Muscle of leg (tissue), 11 donors: Measurements from ENCODE around the gene BMP7. TPM values are rescaled to one million over a fixed set of nuclear protein-coding genes. Genes with fewer than 3 reads are reported as not detected.

Experiments
- DNase-seq: peaks from one replicate; pipeline ENCODE4 v3.0.0; 2013
- H3K27ac ChIP-seq: one replicate; pipeline ENCODE4 v1.5.1; 2013; ENCODE audit warnings: mild to moderate bottlenecking, low read length, control low read depth
- H3K27me3 ChIP-seq: one replicate; pipeline ENCODE4 v1.6.1; 2013; ENCODE audit warnings: low read length; ENCODE audit not compliant: control insufficient read depth, insufficient read depth
- H3K36me3 ChIP-seq: one replicate; pipeline ENCODE4 v1.6.1; 2013; ENCODE audit warnings: low read length; ENCODE audit not compliant: control insufficient read depth, insufficient read depth
- H3K4me1 ChIP-seq: one replicate; pipeline ENCODE4 v1.6.1; 2013; ENCODE audit warnings: low read length; ENCODE audit not compliant: control insufficient read depth, insufficient read depth
- H3K4me3 ChIP-seq: one replicate; pipeline ENCODE4 v1.5.1; 2013; ENCODE audit warnings: low read length, control low read depth
- H3K9me3 ChIP-seq: replicated peaks from 2 replicates; pipeline ENCODE4 v1.6.1; 2013; ENCODE audit warnings: low read depth, low read length; ENCODE audit not compliant: control insufficient read depth
- WGBS: methylation state at CpG from one replicate; pipeline ENCODE4 v1.1.5; 2013; ENCODE audit warnings: missing lambda C conversion rate; ENCODE audit not compliant: insufficient coverage; 5-methylcytosine and 5-hydroxymethylcytosine counted together
- polyA plus RNA-seq, 8 donors: library from polyadenylated mRNA; unstranded; fragments of 120-200 nt; gene quantifications; one replicate each; pipeline versions ENCODE4 v1.2.1 to v1.2.3, GENCODE V29; 2013; ENCODE audit warnings: inconsistent platforms in 1 of 8, low replicate concordance in 1 of 8; ENCODE audit not compliant: insufficient read length in 8 of 8, insufficient read depth in 1 of 8
- total RNA-seq: library from RNA; stranded (reverse); fragments of 120-200 nt; gene quantifications from one replicate; pipeline ENCODE4 v1.2.4, GENCODE V29; 2013

The BMP7 gene
- total and polyA plus RNA-seq, 9 donors = 3.7 to 11.3 (median 5.1) TPM

DNA sequence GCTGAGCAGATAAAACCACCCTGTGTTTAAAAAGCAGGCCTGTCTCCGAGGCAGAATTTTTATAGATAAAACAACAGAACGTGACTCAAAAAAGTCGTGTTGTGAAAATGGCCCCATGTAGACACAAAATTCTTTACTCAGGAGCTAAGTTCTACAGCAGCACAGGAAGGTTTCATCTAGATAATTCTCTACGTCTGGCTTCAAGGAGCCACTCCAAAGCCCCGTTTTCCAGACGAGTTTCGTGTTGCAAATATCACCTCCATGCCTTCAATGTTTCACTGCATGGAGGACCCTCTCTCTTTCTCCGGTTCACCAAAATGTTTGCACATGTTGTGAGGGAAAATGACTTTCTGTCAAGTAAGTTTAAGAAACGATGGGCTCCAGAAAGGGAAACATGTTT lies 12.0 kb upstream of the BMP7 start:
- Histone ChIP-seq H3K36me3 (no peaks in the 10 kb centered on the region), H3K27ac (no peak overlapping the region), H3K9me3 (no peaks in the 10 kb centered on the region), H3K4me3 (no peak overlapping the region), H3K27me3 (peaks cover 46% of the 10 kb centered on the region), H3K4me1 (peaks cover 16% of the 10 kb centered on the region)
- DNase-seq = no peak
- 31% methylated on average over 4 of the region's 9 CpGs for WGBS

DNA sequence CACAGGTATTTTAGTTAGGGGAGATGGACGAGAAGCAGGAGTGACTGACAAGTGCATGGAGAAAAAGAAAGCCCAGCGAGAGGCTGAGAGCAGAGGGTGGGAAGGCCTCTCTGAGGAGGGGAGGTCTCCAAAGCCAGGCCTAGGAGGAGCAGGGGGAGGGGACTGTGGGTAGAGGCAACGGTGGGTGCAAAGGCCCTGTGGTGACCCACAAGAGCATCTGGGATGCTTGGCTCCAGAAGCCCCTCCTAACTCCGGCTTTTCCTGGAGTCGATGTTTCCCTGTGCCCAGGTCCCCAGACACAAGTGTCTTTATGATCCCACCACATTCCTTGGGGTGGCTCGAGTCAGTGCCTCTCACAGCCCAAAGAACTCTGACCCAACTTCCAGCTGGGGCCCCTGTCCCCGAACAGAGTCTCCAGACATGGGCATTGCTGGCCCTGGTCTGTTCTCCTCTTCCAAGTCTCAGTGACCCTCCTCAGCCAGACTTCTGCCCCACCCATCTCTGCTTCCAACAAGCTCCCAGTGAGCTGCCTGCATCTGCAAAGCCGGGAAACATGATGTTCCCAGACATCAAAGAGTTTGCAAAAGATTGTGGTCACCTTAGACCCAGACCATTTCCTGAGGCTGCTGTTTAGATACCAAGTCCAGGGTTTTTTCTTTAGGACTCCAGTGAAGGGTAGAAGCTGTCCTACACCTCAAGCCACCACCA lies 11.1 kb upstream of the BMP7 start:
- Histone ChIP-seq H3K9me3 (no peaks in the 10 kb centered on the region), H3K27me3 (peaks cover 47% of the 10 kb centered on the region), H3K4me3 (no peak overlapping the region), H3K36me3 (no peaks in the 10 kb centered on the region), H3K4me1 (peaks cover 7% of the 10 kb centered on the region), H3K27ac (no peak overlapping the region)
- no peak for DNase-seq
- 76% methylated on average over 8 of the region's 8 CpGs for WGBS

DNA sequence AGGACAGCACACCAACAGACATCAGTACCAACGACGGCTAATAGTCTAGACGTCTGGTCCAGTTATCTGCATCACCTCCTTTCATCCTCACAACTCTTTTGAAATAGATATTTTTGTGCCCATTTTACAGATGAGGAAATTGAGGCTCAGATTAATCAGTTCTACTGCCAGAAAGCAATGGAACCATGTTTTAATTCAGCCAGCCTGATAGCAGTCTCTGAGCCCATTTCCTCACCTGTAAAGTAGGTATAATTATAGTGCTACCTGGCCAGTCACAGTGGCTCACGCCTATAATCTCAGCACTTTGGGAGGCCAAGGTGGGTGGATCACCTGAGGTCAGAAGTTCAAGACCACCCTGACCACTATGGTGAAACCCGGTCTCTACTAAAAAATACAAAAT lies 9.8 kb upstream of the BMP7 start:
- no peak overlapping the region for H3K27ac ChIP-seq
- DNase-seq = no peak
- no CpG with 5 or more reads among the region's 5 CpGs for WGBS
- H3K9me3 ChIP-seq = no peaks in the 10 kb centered on the region
- no peak overlapping the region for H3K4me3 ChIP-seq
- H3K27me3 ChIP-seq = peaks cover 52% of the 10 kb centered on the region
- H3K4me1 ChIP-seq = no peaks in the 10 kb centered on the region
- no peaks in the 10 kb centered on the region for H3K36me3 ChIP-seq

DNA sequence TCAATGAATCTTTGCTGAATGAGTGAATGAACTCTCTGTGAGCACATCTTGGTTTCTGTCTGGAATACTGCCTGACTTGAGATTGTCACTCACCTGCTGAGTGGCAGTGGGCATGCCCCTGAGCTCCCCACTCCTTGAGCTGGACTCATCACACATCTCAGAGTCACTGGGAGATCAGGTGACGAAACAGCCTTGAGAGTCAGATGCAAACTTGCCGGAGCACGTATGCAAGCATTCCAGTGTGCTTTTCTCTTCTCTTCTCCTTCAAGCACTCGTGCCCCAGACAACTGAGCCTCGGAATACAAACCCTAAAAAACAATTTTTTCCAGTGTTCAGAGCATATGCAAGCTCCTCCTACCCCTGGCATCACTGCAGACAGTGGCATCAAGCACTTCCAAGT lies 9.4 kb upstream of the BMP7 start:
- H3K27ac ChIP-seq = no peak overlapping the region
- DNase-seq = no peak
- WGBS = 57% methylated on average over 5 of the region's 5 CpGs
- no peak overlapping the region for H3K4me3 ChIP-seq
- H3K9me3 ChIP-seq = no peaks in the 10 kb centered on the region
- H3K36me3 ChIP-seq = no peaks in the 10 kb centered on the region
- no peaks in the 10 kb centered on the region for H3K4me1 ChIP-seq
- H3K27me3 ChIP-seq = peaks cover 50% of the 10 kb centered on the region

DNA sequence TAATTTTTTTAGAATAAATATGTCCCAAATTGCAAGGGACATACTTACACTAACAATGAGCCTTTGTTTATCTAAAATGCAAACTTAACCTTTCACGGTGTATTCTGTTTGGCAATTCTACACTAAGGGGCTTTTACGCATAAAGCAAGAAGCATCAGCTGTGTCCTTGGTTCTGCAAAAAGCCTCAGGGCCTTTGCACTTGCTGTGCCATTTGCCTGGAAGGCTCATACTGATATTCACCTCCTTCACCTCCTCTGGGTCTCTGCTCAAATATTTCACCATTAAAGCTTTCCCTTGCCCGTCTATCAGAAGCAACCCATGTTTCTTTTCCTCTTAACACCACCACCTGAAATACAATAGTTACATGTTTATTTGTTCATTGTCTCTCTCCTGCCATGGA lies 8.9 kb upstream of the BMP7 start:
- Histone ChIP-seq H3K36me3 (no peaks in the 10 kb centered on the region), H3K27me3 (peaks cover 50% of the 10 kb centered on the region), H3K4me1 (no peaks in the 10 kb centered on the region), H3K9me3 (no peaks in the 10 kb centered on the region), H3K4me3 (no peak overlapping the region), H3K27ac (no peak overlapping the region)
- 76% methylated on average over 2 of the region's 3 CpGs for WGBS
- DNase-seq = no peak

DNA sequence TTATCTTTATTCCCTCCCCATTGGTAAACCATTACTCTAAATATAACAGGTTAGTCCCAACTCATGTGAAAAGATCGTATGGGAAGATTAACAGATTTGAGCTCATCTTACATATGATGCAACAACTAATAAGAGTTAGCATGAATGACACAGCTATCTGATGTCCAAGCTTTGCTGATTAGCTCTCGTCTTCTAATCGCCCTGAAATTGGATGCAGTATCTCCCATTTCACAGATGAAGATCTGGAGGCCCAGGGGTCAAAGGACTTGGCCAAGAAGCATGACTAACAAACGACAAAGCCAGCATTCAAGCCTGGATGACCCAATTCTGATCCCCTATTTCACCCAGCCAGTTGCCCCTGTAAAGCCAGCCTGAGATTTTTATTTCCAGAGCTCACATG lies 8.4 kb upstream of the BMP7 start:
- H3K27me3 ChIP-seq = peaks cover 46% of the 10 kb centered on the region
- 86% methylated on average over 2 of the region's 4 CpGs for WGBS
- no peaks in the 10 kb centered on the region for H3K4me1 ChIP-seq

DNA sequence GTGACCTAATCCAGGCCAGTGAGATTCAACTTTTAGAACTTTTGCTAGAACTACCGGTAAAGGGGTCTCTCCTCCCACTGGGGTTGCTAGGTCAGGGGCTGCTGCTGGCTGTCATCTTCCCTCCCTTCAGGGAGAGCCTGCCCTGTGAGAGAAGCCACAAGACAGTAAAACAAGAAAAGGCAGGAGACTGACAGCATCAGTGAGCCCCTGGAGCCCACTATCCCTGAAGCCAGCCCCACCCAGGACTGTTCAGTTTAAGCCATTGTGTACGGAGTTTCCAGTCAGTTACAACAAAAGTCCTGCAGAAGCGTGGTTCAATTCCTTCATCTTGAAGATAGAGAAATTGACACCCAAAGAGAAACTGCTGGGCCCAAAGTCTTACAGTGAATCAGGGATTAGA lies 7.9 kb upstream of the BMP7 start:
- Histone ChIP-seq H3K27ac (no peak overlapping the region), H3K9me3 (no peaks in the 10 kb centered on the region), H3K36me3 (no peaks in the 10 kb centered on the region), H3K27me3 (peaks cover 48% of the 10 kb centered on the region), H3K4me1 (no peaks in the 10 kb centered on the region), H3K4me3 (no peak overlapping the region)
- WGBS = 84% methylated on average over 2 of the region's 3 CpGs
- no peak for DNase-seq

More for the DNA sequence above, 8.4 kb upstream of the BMP7 start:
- H3K27ac ChIP-seq = no peak overlapping the region
- no peaks in the 10 kb centered on the region for H3K9me3 ChIP-seq
- no peak for DNase-seq
- no peaks in the 10 kb centered on the region for H3K36me3 ChIP-seq
- no peak overlapping the region for H3K4me3 ChIP-seq

DNA sequence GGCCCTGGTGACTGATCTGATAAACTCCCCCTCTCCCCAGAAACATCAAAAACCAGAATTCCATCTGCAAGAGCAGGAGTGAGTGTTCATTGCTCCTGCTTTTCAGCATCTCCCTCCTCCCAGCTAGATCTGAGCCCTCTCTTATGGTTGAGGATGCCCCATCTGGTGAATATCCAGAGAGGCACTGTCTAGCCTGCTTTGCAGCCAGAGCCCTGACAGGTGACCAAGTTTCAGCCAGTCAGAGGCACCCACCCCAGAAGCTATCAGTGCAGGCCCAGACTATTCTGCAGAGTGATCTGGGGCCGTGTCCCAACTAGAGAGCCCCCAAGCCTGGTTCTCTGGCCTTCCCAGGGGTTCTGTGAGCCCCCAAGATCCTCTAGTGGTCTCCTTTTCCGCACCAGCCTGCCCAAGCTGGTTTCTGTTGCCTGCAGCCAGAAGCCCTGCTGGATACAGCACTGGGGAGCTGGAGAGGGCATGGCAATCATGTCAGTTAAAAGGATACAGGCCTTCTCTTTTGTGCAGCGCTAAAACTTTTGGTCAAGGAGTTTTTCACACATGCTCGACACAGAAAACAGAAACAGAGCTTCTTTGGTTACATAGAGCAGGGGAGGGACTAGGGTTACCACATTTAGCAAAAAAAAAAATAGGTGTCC lies 6.6 kb upstream of the BMP7 start:
- WGBS = 94% methylated on average over 2 of the region's 4 CpGs
- H3K4me3 ChIP-seq = no peak overlapping the region
- H3K27me3 ChIP-seq = peaks cover 58% of the 10 kb centered on the region
- no peaks in the 10 kb centered on the region for H3K9me3 ChIP-seq
- no peak for DNase-seq
- no peaks in the 10 kb centered on the region for H3K4me1 ChIP-seq
- H3K36me3 ChIP-seq = no peaks in the 10 kb centered on the region
- no peak overlapping the region for H3K27ac ChIP-seq

DNA sequence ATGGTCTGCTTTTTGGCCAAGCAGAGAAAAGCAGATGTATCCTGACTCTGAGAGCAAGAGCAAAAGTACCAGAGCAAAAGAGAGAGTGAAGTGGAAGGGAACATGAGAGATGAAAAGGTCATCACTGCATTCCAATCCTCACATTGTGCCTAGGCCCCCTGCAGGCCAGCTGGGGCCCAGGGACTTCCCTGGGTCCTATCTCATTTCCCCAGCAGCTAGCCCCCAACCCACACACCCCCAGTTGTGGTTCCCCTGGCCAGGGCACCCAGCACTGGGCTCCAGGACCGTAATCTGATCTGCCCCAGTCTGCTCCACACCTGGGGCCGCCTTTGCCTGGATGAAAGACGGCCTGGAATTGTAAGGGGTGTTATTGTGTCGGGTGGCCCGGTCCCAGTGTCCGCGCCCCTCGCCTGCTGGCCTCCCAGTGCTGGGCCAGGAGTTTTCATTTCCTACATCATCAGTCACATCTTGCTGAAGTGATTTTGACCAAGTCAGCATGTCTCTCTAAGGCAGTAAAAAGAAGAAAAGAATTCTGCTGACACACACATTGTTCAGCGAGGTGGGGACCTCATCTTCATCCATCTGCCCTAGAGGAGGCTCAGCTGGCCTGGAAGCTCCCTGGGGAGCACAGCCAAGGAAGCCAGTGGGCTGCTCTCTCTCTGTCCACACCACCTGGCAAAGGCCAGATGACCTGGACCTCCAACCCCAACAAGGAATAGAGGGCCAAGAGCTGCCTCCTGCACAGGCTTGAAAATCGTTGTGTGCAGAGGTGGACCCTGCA lies 4.0 kb upstream of the BMP7 start:
- WGBS = 29% methylated on average over 1 of the region's 10 CpGs
- peaks cover 64% of the 10 kb centered on the region for H3K27me3 ChIP-seq

More for the DNA sequence above, 4.0 kb upstream of the BMP7 start:
- H3K27ac ChIP-seq = no peak overlapping the region
- H3K4me1 ChIP-seq = peaks cover 14% of the 10 kb centered on the region
- DNase-seq = no peak
- no peaks in the 10 kb centered on the region for H3K9me3 ChIP-seq
- H3K36me3 ChIP-seq = no peaks in the 10 kb centered on the region
- no peak overlapping the region for H3K4me3 ChIP-seq
